K562 (cell line): ENCODE data around the gene HOXD1. TPM values are rescaled to one million over a fixed set of nuclear protein-coding genes. Genes with fewer than 3 reads are reported as not detected.

Experiments
- ATAC-seq: fragments of 200-7000 bp; cut with Tn5 transposase; 3 replicates; pipeline ENCODE4 v1.9.1; 2020; ENCODE audit warnings: moderate library complexity
- BruUV-seq: library from RNA; stranded (reverse); fragments of 400-500 nt; replicated peaks from 2 replicates; lab custom pipeline; 2021; lab: Mats Ljungman, UMichigan
- CTCF ChIA-PET: fragments of 300-600 bp; formaldehyde crosslinking; extraction: SDS; loops from one replicate; lab custom pipeline; 2021; ENCODE audit warnings: low intra/inter-chr PET ratio; lab: Yijun Ruan, JAX
- POLR2A ChIA-PET: fragments of 300-600, 350-650 bp; sonication (Branson Sonifier 250); formaldehyde crosslinking; extraction: SDS; loops from one replicate; lab custom pipeline; 2021; ENCODE audit warnings: antibody characterized with exemption, inconsistent platforms; lab: Yijun Ruan, JAX
- DNase-seq, 4 experiments: peaks; one replicate each; pipeline versions ENCODE4 v3.0.0 to v3.0.0-alpha.2; 2011 to 2018; ENCODE audit warnings: low spot score in 3 of 4, mixed read lengths in 3 of 4; ENCODE audit errors: extremely low read depth in 1 of 4
- FAIRE-seq: peaks from 2 replicates; lab custom pipeline; 2011; peaks lifted over from hg19 to GRCh38; lab: Jason Lieb, UNC
- H2AFZ ChIP-seq: 2 replicates; pipeline ENCODE4 v1.6.0; 2011; ENCODE audit warnings: low read depth, low read length, control low read depth, inconsistent platforms
- H3K27ac ChIP-seq: fragments of 200-600 bp; 3 replicates; pipeline ENCODE4 v1.8.0; 2011; ENCODE audit warnings: low read depth, mild to moderate bottlenecking, control low read depth, inconsistent platforms, low read length, moderate library complexity, mixed read lengths; ENCODE audit errors: extremely low read depth
- H3K27me3 ChIP-seq, 2 experiments: fragments of 300-600 bp in 1 of 2; 2 replicates in 1 of 2; 3 replicates in 1 of 2; pipeline versions ENCODE4 v1.6.0 to v1.8.0; 2011; ENCODE audit warnings: inconsistent platforms in 2 of 2, low read length in 2 of 2, mild to moderate bottlenecking in 1 of 2, mixed read lengths in 1 of 2, moderate library complexity in 1 of 2; ENCODE audit not compliant: control insufficient read depth in 2 of 2, insufficient read depth in 2 of 2
- H3K36me3 ChIP-seq: fragments of 300-600 bp; 3 replicates; pipeline ENCODE4 v1.8.0; 2011; ENCODE audit warnings: mild to moderate bottlenecking, low read length, inconsistent platforms; ENCODE audit not compliant: control insufficient read depth, insufficient read depth
- H3K4me1 ChIP-seq, 2 experiments: fragments of 200-600 bp in 1 of 2; replicated peaks in 1 of 2; 2 replicates in 1 of 2; 3 replicates in 1 of 2; pipeline versions ENCODE4 v1.5.1 to v1.8.0; 2011; ENCODE audit warnings: inconsistent platforms in 2 of 2, low read length in 2 of 2, mild to moderate bottlenecking in 1 of 2, mixed read lengths in 1 of 2, moderate library complexity in 1 of 2; ENCODE audit not compliant: control insufficient read depth in 2 of 2, insufficient read depth in 2 of 2
- H3K4me2 ChIP-seq: 2 replicates; pipeline ENCODE4 v1.6.1; 2011; ENCODE audit warnings: low read length, control low read depth, inconsistent platforms, mixed read lengths; ENCODE audit not compliant: insufficient read depth
- H3K4me3 ChIP-seq: fragments of 200-600 bp; sonication (generic), shearing (Covaris generic); 2 replicates; pipeline ENCODE4 v1.5.1; 2016; ENCODE audit warnings: control low read depth, inconsistent platforms
- H3K79me2 ChIP-seq: fragments of 200-600 bp; 3 replicates; pipeline ENCODE4 v1.8.0; 2011; ENCODE audit warnings: low read length, inconsistent platforms; ENCODE audit not compliant: control insufficient read depth, insufficient read depth
- H3K9ac ChIP-seq, 2 experiments: 2 replicates each; pipeline versions ENCODE4 v1.6.0 to v1.6.1; 2011; ENCODE audit warnings: low read depth in 2 of 2, low read length in 2 of 2, control low read depth in 1 of 2, inconsistent platforms in 1 of 2, mild to moderate bottlenecking in 1 of 2, mixed read lengths in 1 of 2; ENCODE audit not compliant: insufficient read depth in 1 of 2
- H3K9me1 ChIP-seq: one replicate; pipeline ENCODE4 v1.6.0; 2011; ENCODE audit warnings: inconsistent platforms, mild to moderate bottlenecking, low read length, moderate library complexity; ENCODE audit not compliant: control insufficient read depth, insufficient read depth
- H3K9me3 ChIP-seq: replicated peaks from 2 replicates; pipeline ENCODE4 v1.5.1; 2011; ENCODE audit warnings: low read depth, low read length, inconsistent platforms; ENCODE audit not compliant: control insufficient read depth, insufficient read depth
- H4K20me1 ChIP-seq: replicated peaks from 2 replicates; pipeline ENCODE4 v1.6.1; 2011; ENCODE audit warnings: low read length, inconsistent platforms, mixed read lengths; ENCODE audit not compliant: control insufficient read depth, insufficient read depth
- CREBBP ChIP-seq: IDR thresholded peaks from one replicate; pipeline ENCODE4 v1.6.1; 2012; ENCODE audit warnings: low read depth, mild to moderate bottlenecking, control low read depth, inconsistent platforms, low read length
- PTRF ChIP-seq: fragments of 450-650 bp; IDR thresholded peaks from 2 replicates; pipeline ENCODE4 v1.6.1; 2016; ENCODE audit warnings: mild to moderate bottlenecking, missing genetic modification characterization, missing compliant biosample characterization
- SRF ChIP-seq, 2 experiments: fragments of 250-450, 450-650 bp in 1 of 2; sonication (Bioruptor Pico) in 1 of 2; sonication (generic) in 1 of 2; formaldehyde crosslinking; IDR thresholded peaks; 2 replicates each; pipeline versions ENCODE4 v1.5.0 to v1.5.1; 2020 to 2022; ENCODE audit warnings: mild to moderate bottlenecking in 1 of 2, missing genetic modification reagents in 1 of 2
- WGBS: fragments of 100-300 bp; shearing (Covaris generic); methylation state at CpG from one replicate; pipeline ENCODE4 v1.1.6; 2016; ENCODE audit warnings: low coverage, mixed read lengths; ENCODE audit not compliant: insufficient coverage; ENCODE audit errors: missing lambda C conversion rate; 5-methylcytosine and 5-hydroxymethylcytosine counted together
- in situ Hi-C: fragments of 300-500 bp; cut with MboI; formaldehyde crosslinking; loops from 4 replicates; pipeline ENCODE4 v1.15.0; 2018; ENCODE audit warnings: inconsistent platforms, mixed read lengths
- intact Hi-C: fragments of 100-400 bp; cut with micrococcal nuclease; formaldehyde crosslinking; loops from 2 replicates; pipeline ENCODE4 v1.14.2; 2022
- polyA plus RNA-seq, 8 experiments: library from polyadenylated mRNA; depleted of rRNA in 4 of 8; stranded (reverse) in 5 of 8; unstranded in 3 of 8; fragments of >200 nt; fragmentation: Nextera tagmentation in 2 of 8; fragmentation: Illumina TruSeq in 1 of 8; extraction: Ambion mirVana in 2 of 8; extraction: Trizol in 1 of 8; gene quantifications; 2 replicates each; pipeline versions ENCODE4 v1.2.1 to v1.2.3, GENCODE V29; 2011 to 2014; ENCODE audit warnings: inconsistent platforms in 1 of 8, missing spikeins in 1 of 8
- total RNA-seq, 7 experiments: library from RNA; depleted of rRNA in 6 of 7; stranded (reverse); fragments of >200 nt in 6 of 7; fragmentation: Illumina TruSeq in 2 of 7; extraction: Trizol in 2 of 7; gene quantifications; 2 replicates each; pipeline versions ENCODE4 v1.2.1 to v1.2.3, GENCODE V29; 2011 to 2021; ENCODE audit warnings: low replicate concordance in 1 of 7

Gene HOXD1
- total and polyA plus RNA-seq, 9 of the 15 experiments (the other 6 are each of a cell fraction or from before 2014, with no cell fraction given) = not detected

DNA sequence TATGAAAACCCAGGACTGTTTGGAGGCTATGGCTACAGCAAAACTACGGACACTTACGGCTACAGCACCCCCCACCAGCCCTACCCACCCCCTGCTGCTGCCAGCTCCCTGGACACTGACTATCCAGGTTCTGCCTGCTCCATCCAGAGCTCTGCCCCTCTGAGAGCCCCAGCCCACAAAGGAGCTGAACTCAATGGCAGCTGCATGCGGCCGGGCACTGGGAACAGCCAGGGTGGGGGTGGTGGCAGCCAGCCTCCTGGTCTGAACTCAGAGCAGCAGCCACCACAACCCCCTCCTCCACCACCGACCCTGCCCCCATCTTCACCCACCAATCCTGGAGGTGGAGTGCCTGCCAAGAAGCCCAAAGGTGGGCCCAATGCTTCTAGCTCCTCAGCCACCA, 19.3 kb upstream of the HOXD1 start (continued):
- TF ChIP-seq CREBBP = no peak

- 0% methylated on average over 2 of the region's 2 CpGs for WGBS
- Histone ChIP-seq H3K9me1 (no peaks in the 10 kb centered on the region), H3K9me3 (no peaks in the 10 kb centered on the region), H3K4me1 (peaks cover 0 to 25% of the 10 kb centered on the region in 2 experiments; a peak in 3 of 5 replicates), H3K27me3 (peaks cover 40 to 45% of the 10 kb centered on the region in 2 experiments), H3K9ac (no peak overlapping the region), H3K27ac (no peak overlapping the region), H4K20me1 (no peaks in the 10 kb centered on the region; the same call in 1 of the 2 replicates), H2AFZ (no peak overlapping the region), H3K36me3 (no peaks in the 10 kb centered on the region), H3K4me2 (no peak overlapping the region), H3K4me3 (no peak overlapping the region), H3K79me2 (no peaks in the 10 kb centered on the region)
- peak in 1 of 2 experiments; percentile 58; a peak in 1 of 4 replicates for TF ChIP-seq SRF (CRISPR knock-in tag; IDR thresholded peaks at IDR 0.05)
- TF ChIP-seq PTRF = no peak
- intact Hi-C loops = no loop called here
- ChIA-PET CTCF (no interaction called here), POLR2A (no interaction called here)
- BruUV-seq = no TSS peak
- ATAC-seq (no peak), DNase-seq (no peak), FAIRE-seq (no peak)
- in situ Hi-C loops = no loop called here
Measured at GRCh38 chr2:176169711-176170110, 18.8 kb upstream of the HOXD1 start.
